SKM-1 treated with dmso at 0.1 percent for 144 hours (cell line): ENCODE measurements around the gene DDIT4L.
"Not testable (repeated sequence)": the region's sequence is repeated elsewhere in the genome, so short reads cannot be mapped to it uniquely, and the experiment has no call there.

ENCODE experiments used
- DNase-seq: peaks from one replicate; lab custom pipeline; 2025; ENCODE audit not compliant: unreplicated experiment; lab: John Stamatoyannopoulos, UW

DDIT4L gene

GRCh38 chr4:100189820-100190642, at the start of gene DDIT4L:
TSS of gene DDIT4L (minus strand) at chr4:100190468. CDS start at chr4:100189983, 485 bp downstream.
- DNase-seq, result peak; percentile 4

- peak; percentile 44 for DNase-seq
Observed at GRCh38 chr4:100240008-100240407, 49.7 kb upstream of the DDIT4L start.

- DNase-seq, result no peak
Observed at GRCh38 chr4:100224721-100225120, 34.5 kb upstream of the DDIT4L start.

- DNase-seq, result no peak
Observed at GRCh38 chr4:100224160-100224559, 33.9 kb upstream of the DDIT4L start.

GRCh38 chr4:100208964-100209363, 18.7 kb upstream of the DDIT4L start:
- no peak for DNase-seq

GRCh38 chr4:100208459-100208858, 18.2 kb upstream of the DDIT4L start:
- DNase-seq, result no peak

- DNase-seq, result peak; percentile 65
Observed at GRCh38 chr4:100206850-100207249, 16.6 kb upstream of the DDIT4L start.

- no peak for DNase-seq
Observed at GRCh38 chr4:100198061-100198460, 7.8 kb upstream of the DDIT4L start.

- DNase-seq, result not testable (repeated sequence)
Observed at GRCh38 chr4:100196388-100197071, 6.3 kb upstream of the DDIT4L start.

- DNase-seq, result peak; percentile 2
Observed at GRCh38 chr4:100190643-100191600, 654 bp upstream of the DDIT4L start.

GRCh38 chr4:100188829-100189228, 1.4 kb downstream of the DDIT4L start:
- DNase-seq, result no peak

- DNase-seq, result no peak
Observed at GRCh38 chr4:100187781-100188180, 2.5 kb downstream of the DDIT4L start.

GRCh38 chr4:100184787-100185186, 5.5 kb downstream of the DDIT4L start:
- DNase-seq, result no peak

- no peak for DNase-seq
Observed at GRCh38 chr4:100177855-100178254, 12.4 kb downstream of the DDIT4L start.

GRCh38 chr4:100177126-100177525, 13.1 kb downstream of the DDIT4L start:
- no peak for DNase-seq

- no peak for DNase-seq
Observed at GRCh38 chr4:100175858-100176257, 14.4 kb downstream of the DDIT4L start.

- DNase-seq, result no peak
Observed at GRCh38 chr4:100174985-100175383, 15.3 kb downstream of the DDIT4L start.

GRCh38 chr4:100170986-100171385, 19.3 kb downstream of the DDIT4L start:
- no peak for DNase-seq

GRCh38 chr4:100169491-100170485, 20.5 kb downstream of the DDIT4L start:
- DNase-seq, result no peak

GRCh38 chr4:100168521-100168920, 21.7 kb downstream of the DDIT4L start:
- DNase-seq, result no peak
